HEK293T (cell line): ENCODE data around the gene JAK3.

Experiments used
- ARNT ChIP-seq: fragments of 450-650 bp; IDR thresholded peaks from 2 replicates; pipeline ENCODE4 v1.6.1; 2017; ENCODE audit warnings: mild to moderate bottlenecking
- BHLHE40 ChIP-seq: fragments of 450-650 bp; IDR thresholded peaks from 2 replicates; pipeline ENCODE4 v1.6.1; 2016; ENCODE audit warnings: mild to moderate bottlenecking, moderate library complexity, borderline replicate concordance
- CTBP1 ChIP-seq: fragments of 450-650 bp; IDR thresholded peaks from 2 replicates; pipeline ENCODE4 v1.6.1; 2016; ENCODE audit warnings: borderline replicate concordance
- ELF4 ChIP-seq: fragments of 450-650 bp; IDR thresholded peaks from 2 replicates; pipeline ENCODE4 v1.6.1; 2017; ENCODE audit warnings: antibody characterized with exemption
- FOXK2 ChIP-seq: fragments of 450-650 bp; IDR thresholded peaks from 2 replicates; pipeline ENCODE4 v1.6.1; 2016; ENCODE audit warnings: mild to moderate bottlenecking
- FOXM1 ChIP-seq: fragments of 450-650 bp; IDR thresholded peaks from 2 replicates; pipeline ENCODE4 v1.6.1; 2017; ENCODE audit warnings: mild to moderate bottlenecking, borderline replicate concordance
- NFRKB ChIP-seq: fragments of 450-650 bp; IDR thresholded peaks from 2 replicates; pipeline ENCODE4 v1.6.1; 2016; ENCODE audit warnings: mild to moderate bottlenecking, moderate library complexity
- PKNOX1 ChIP-seq: fragments of 450-650 bp; IDR thresholded peaks from 2 replicates; pipeline ENCODE4 v1.6.1; 2016
- SP1 ChIP-seq: fragments of 450-650 bp; IDR thresholded peaks from 2 replicates; pipeline ENCODE4 v1.6.1; 2017
- SUZ12 ChIP-seq: fragments of 450-650 bp; IDR thresholded peaks from 2 replicates; pipeline ENCODE4 v1.6.1; 2016; ENCODE audit warnings: mild to moderate bottlenecking

- no peak for TF ChIP-seq BHLHE40
- no peak for TF ChIP-seq FOXK2
- no peak for TF ChIP-seq ARNT
- no peak for TF ChIP-seq NFRKB
- TF ChIP-seq PKNOX1, result no peak
- no peak for TF ChIP-seq SUZ12
- TF ChIP-seq SP1, result no peak
- TF ChIP-seq FOXM1, result no peak
- TF ChIP-seq ELF4, result no peak
- no peak for TF ChIP-seq CTBP1
Observed at GRCh38 chr19:17811103-17811502, 36.7 kb downstream of the JAK3 start.
